Activated CD4-positive, alpha-beta T cell treated with anti-CD3 and anti-CD28 coated beads, Interleukin-2, Interleukin-6, amounts not matched to agents 100 ng/mL and 50 ng/mL, durations not matched to agents 16 hours and 8 hours (primary cell): ENCODE measurements around the gene GPR156.

Experiments used
- DNase-seq: peaks from one replicate; pipeline ENCODE4 v3.0.0-alpha.2; 2020

GPR156 gene

DNA sequence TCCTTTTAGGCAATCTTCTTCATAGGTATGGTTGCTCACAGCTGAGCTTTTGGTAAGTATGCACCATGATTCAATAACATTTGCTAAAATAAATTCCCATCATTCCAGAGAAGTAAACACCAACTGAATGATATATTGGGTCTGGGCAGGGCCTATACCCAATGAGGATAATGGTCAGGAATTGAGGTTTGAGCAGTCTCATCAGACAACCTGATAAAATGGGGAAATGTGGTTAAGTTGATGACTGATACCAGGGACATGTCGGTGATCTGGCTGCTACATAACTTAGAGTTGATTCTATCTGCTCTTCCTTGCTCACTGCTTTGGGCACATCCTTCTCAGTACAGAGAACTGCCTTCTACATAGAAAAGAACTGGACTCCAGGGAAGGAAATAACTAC is 92.9 kb downstream of the GPR156 start:
- DNase-seq, result no peak

DNA sequence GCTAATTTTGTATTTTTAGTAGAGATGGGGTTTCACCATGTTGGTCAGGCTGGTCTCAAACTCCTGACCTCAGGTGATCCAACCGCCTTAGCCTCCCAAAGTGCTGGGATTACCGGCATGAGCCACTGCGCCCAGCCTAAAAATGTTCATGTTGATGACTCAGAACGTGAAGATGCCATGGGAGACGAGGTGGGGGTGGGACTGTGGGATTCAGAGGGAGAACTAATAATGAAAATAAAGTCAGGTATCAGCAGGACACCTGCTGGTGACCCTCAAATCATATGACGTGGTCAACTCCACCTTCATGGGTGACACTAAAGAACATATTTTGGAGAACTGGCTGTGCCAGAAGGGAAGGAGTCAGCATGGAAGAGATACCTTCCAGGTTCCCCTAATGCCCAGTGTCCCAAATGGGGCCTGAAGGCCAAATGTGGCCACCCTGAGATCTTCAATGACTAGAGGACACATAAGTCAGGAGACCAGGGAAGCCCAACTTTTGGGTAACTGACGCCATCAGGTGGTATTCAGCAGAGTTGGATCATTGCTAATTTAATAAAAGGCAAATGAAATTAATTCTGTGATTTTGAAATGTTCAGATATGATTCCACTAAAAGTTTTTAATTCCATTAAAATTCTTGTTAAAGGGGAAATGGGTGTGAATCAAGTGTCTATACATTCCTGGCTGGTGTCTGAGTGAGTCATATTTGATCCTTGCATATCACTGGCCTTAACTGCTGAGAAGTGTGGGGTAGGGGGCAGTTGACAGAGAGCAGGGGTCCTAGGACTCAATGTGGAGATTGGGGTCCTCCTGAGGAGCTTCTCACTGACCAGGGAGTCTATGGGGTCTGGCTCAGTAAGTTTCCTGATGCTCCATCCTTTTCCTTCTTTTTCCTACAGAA is 102.2 kb downstream of the GPR156 start:
- no peak for DNase-seq

- no peak for DNase-seq
Measured at GRCh38 chr3:120181632-120182031, 103.4 kb downstream of the GPR156 start.

GRCh38 chr3:120180731-120181412 is 104.2 kb downstream of the GPR156 start:
- DNase-seq, result no peak

DNA sequence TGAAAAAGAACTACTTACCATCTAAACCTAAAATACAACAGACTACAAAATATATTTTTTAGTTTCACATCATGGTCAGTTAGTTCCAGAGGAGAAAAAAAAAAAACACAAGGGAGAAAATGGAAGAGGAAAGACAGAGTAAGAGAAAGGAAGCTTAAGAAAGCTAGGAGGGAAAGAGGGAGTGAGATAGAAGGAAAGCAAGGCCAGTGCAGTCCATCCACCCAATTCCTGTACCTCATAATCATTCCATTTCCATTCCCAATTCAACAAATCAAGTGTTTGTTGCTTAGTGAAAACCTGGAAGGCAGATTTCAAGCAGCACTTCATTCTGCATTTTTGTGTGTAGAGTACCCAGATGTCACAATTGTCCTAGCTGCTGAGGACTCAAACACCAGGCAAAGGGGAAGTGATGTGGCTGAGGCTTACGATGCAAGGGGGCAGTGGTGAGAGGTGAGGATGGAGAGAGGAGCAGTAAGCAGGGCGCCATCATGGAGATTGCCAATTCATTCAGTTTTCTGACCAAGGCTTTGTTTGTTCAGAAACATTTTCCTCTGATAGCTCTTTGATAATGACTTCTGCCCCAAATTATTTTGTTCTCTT is 107.2 kb downstream of the GPR156 start:
- DNase-seq, result no peak

GRCh38 chr3:120177151-120177550 is 107.9 kb downstream of the GPR156 start:
- no peak for DNase-seq

DNA sequence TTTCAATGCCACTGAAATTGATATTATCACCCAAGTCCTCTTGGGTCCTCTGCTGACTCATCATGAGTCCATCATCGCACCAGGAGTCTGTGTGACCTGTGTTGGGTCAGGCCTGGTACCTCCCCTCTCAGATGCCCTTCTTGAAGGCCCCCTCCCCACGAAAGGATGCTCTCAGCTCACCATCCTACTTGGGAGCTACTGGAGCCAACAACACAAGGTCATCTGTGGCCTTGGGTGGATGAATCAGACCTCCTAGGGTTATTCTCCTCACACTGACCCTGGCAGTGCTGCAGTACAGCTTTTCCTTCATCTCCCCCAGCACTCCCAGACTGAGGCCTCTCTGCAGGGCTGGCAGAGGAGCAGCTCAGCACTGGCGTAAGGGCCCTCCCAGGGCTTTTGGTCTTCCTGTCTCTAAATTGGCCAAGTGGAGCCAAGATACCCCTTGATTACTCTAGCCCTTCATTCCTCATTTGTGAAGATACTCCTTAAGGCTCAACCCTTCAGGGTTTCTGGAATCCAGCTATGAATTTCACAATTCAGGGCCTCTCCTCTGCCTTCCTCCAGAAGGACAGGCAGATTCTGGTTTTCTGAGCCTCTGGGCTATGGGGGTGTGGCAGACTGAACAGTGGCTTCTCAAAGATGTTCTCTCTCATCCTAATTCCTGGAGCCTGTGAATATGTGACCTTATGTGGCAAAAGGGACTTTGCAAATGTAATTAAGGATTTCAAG is 110.0 kb downstream of the GPR156 start:
- no peak for DNase-seq

GRCh38 chr3:120173056-120173675 is 111.9 kb downstream of the GPR156 start:
- DNase-seq, result no peak

GRCh38 chr3:120172070-120172469 is 113.0 kb downstream of the GPR156 start:
- no peak for DNase-seq

DNA sequence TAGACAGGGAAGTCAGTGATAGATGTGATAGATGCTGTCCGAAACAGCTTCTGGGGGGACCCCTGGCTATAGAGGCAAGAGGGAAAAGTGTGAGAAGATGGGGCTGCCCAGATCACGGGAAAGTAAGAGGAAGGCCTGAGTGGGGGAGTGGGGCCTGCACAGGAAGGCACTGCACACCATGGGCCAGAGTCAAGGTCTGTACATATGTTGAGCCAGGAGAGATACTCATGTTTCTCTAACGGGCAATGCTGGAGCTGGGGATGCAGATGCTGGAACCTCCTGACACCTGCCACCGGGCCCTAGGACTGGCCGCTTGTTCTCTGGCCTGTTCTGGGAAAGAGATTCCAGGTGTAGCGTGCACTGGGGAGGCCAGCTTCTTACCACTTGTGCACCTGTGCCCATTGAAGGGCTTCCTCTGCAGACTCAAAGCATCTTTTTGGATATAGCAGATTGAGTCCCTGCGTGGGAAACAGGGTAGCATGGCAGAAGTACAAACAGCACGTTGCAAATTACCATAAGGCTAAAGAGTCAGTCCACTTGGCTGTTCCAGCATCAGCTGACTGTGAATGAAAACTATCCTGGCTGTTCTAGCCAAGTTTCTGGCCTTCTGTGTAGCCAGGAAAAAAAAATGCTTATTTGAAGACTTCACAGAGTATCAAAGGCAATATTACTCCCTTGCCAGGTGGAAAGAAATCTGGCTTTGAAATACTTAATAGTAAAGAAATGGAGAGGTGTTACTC is 113.7 kb downstream of the GPR156 start:
- no peak for DNase-seq

DNA sequence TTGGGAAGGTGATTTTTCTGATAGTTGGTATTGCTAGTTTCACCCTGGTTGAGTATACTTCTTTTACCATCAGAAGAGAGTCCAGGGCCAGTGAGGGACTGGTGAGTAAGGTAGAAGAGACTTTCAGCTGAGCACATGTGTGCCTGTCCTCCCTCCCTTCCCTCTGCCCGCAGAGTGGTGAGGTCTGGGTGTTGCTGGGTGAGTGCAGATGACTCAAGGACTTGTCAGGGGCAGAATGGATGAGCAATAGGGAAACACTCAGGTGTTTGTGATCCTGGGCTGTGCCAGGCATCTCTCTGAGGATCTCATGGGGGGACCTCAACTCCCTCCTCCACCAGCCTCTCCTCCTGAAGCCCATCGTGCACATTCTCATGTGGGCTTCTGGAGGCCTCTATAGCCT is 114.8 kb downstream of the GPR156 start:
- no peak for DNase-seq

DNA sequence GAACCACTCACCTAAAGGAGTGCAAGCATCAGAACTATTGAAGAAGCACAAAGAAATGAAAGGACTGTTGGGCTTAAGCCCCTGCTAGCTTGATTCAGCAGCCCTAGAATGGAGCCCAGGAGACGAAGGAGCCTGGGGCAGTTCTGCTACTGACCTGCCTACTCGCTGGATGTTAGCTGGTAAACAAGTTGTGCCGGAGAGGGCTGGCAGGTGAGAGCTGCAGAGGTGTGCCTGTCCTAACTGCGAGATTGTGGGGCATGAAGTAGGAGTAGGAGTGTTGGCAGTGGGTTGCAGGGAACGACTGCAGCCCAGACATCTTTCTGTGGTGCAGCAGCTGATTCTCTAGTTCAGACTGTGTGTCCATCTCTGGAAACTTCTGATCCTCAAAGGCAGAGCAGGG is 115.6 kb downstream of the GPR156 start:
- DNase-seq, result no peak

DNA sequence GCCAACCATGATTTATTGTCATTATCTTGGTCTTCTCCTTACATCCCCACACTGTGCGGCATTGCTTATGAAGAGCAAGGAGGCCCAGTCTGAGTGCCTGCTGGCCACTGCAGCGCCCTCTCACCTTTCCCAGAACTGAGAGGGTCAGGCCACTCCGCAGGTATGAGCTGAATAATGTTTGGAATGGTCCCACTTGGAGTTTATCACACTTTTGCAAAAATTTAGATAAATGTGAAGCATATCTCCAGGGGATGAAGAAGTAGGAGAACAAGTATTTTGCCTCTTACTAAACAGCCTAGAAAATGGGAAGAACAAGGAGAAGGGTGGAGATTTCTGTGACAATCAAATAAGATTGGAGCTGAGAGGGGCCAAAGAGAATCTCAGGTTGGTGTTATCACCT is 116.4 kb downstream of the GPR156 start:
- DNase-seq, result no peak

- no peak for DNase-seq
Measured at GRCh38 chr3:120168038-120168437, 117.0 kb downstream of the GPR156 start.

DNA sequence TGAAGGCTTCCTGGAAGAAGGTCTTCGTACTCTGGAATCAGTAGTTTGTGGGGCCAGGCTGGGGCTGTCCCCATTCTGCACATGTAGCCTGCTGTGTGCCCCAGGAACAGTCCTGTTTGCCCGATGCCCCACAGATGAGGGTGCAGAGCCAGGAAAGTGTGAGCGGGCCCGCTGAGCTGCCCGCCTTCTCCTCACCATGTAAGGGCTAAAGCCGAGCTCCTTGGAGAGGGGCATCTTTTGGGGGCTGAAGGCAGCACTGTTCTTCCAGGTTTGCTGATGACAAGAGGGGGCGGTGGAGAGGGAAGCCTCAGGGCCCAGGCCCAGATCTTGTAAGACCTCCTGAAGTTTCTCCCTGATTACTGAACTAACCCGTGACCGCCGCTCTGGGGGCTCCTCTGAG is 117.5 kb downstream of the GPR156 start:
- DNase-seq, result no peak

DNA sequence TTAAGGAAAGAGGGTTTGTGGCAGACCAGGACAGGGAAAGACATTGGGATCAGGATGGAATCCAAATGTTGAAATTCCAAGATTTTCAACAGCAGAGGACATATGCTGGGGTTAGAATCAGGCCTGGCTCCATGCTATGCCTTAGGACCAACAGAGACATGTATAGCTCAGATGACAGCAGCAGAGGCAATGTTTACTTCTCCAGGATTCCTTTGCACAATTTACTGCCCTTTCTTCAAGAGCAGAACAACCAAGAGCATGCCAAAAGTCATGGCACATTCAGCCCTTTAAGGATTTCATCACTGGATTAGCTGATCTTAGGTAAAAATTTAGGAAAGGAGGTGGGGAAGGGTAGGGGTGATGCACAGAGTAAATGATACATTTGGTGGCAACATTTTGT is 121.2 kb downstream of the GPR156 start:
- no peak for DNase-seq

GRCh38 chr3:120163026-120163425 is 122.0 kb downstream of the GPR156 start:
- DNase-seq, result no peak

DNA sequence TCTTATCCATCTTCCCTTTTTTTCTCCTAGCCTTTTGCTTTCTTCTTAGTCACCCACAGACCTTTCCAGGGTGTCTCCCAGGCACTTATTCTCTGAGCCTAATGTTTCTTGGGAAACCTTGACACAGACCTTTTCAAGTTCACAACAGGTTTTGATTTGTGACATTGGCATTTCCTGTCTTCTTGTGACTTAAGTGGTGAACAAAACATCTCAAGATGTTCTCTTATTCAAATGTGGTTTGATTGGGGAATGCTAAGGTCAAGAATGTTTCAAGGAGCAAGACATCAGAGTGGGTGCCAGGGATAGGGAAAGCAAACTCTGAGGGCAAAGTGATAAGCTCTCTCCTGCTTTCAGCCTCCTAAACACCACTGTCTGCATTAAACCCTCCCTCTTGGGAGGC is 122.6 kb downstream of the GPR156 start:
- no peak for DNase-seq

DNA sequence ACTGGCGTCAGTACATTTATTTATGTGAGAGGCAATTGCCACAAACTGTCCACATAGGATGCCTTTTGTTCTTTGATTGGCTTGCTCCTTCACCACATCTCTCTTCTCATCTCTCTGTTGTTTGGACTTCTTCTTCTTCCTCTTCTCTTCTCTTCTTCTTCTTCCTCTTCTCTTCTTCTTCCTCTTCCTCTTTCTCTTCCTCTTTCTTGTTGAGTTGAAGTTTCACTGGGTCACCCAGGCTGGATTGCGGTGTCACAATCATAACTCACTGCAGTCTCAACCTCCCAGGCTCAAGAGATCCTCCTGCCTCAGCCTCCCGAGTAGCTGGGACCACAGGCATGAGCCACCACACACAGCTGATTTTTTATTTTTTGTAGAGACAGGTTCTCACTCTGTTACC is 123.1 kb downstream of the GPR156 start:
- no peak for DNase-seq

DNA sequence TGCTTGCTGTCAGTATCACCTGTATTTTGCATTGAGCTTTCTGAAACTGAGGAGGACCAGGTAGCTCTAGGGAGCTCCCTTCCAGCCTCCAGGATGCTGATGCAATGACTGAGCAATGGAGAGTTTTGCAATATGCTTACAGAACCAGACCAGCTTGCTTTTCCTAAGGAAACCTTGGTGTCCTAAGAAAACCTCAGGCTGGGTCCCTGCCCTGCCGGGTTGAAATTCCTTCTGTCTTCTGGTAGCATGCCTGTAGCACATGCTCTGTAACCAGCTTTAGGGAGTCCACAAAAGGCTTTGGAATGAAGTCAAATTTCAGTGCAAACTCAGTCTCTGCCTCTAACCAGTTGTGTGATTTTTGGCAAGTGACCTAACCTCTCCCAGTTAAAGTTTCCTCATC is 125.0 kb downstream of the GPR156 start:
- DNase-seq, result no peak

DNA sequence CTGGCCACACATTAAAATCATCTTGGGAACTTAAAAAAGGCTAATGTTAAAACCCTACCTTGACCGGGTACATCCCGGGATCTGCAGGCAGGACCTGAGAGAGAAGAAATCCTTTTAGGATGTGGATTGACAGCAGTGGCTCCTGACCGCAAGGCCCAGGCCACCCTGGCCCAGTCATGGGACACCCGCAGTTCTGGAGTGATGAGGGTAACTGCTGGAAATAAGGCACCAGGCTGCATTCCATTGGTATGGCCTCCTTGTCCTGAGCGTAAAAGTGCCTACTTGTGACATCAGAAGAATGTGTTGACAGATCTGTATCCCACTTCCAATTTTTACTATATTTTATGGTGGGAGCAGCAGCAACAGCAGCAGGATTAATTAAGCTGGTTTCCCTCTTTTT is 127.3 kb downstream of the GPR156 start:
- DNase-seq, result no peak

GRCh38 chr3:120157113-120157512 is 127.9 kb downstream of the GPR156 start:
- DNase-seq, result no peak
